ENCODE results near the gene SLC25A51.

Gene SLC25A51

DNA sequence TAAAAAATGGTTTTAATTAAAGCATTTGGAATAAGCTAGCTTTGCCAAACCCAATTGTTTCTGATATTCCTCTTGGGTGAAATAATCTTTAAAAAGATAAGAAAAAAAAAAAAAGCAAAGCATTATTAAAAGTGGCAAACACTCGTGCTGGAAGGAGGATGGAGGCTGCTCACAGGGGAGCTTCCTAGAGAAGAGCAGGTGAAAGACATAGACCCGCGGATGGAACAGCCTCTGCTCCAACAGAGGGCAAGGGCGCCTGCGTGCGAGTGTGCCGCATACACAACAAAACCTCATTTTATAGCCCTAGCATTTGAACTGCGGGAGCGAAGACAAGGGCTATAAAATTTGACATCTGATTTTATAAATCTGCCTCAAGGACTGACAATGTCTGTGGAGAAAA is 33.4 kb upstream of the SLC25A51 start:
- no peak for DNase-seq (ENCODE audit: low read depth in 2 of 3, low spot score in 2 of 3)

DNA sequence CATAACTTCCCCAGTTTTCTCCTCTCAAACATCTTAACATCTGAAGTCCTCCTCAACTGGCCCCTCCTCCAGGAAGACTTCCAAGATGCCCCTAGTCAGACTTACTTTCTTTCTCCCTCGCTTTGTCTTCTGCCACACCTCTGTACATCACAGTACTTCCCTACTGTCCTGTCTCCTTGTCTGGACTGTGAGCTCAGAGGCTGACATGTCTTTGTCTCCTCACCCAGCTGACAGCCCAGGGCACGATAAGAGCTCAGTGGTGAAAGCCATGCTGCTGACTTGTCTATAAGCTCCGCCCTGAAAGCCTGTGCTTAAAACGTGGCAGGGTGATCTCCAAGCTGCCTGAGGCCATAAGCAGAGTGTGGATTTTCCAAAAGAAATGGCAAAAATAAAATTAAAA is 33.0 kb upstream of the SLC25A51 start:
- DNase-seq (ENCODE audit: low read depth in 2 of 3, low spot score in 2 of 3) = no peak

DNA sequence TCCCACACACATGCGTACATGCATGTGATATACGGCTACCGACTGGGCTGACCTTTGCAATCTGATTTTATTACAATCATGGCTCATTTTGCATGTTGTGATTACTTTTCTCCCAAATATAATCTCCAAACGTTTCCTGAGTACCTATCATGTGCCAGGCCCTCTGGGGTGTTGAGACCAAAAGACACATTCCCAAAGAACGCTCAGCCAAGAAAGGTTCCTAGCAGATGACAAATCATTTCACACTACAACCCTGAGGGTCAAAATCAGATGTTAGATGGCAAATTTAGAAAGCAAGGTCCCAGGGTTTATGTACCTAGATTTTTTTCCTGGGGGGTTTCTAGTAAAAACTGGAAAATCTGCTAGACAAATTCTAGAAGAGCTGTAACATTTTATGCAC is 32.4 kb upstream of the SLC25A51 start:
- DNase-seq (ENCODE audit: low read depth in 2 of 3, low spot score in 2 of 3) = no peak

DNA sequence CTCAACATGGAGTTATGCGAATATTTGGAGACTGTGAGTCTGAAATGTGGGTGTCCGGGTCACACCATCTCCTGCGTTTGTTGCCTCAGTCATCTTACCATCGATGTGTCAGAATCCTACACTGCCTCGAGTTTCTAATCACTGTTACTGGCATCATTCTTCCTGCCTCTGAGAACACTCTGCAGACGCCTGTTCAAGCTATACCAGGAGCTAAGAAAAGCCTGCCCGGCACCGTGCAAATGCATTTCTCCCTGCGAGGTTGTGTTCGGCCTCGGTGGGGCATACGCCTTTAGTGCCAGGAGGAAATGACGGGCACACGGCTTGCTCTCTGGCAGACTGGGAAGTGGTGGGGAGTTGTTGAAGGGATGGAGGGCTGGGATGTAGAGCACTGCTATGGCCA is 31.2 kb upstream of the SLC25A51 start:
- DNase-seq (ENCODE audit: low read depth in 2 of 3, low spot score in 2 of 3) = no peak

DNA sequence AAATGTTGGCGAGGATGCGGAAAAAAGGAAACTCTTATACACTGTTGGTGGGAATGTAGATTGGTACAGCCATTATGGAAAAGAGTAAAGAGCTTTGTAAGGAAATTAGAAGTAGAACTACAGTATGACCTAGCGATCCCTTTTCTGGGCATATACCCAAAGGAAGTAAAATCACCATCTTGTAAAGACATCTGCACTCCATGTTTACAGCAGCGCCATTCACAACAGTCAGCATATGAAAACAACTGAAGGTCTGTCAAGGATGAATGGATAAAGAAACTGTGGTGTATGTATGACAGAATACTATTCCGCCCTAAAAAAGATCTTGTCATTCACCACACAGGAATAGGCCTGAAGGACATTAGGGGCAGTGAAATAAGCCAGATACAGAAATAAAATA is 27.7 kb upstream of the SLC25A51 start:
- DNase-seq (ENCODE audit: low read depth in 2 of 3, low spot score in 2 of 3) = no peak

DNA sequence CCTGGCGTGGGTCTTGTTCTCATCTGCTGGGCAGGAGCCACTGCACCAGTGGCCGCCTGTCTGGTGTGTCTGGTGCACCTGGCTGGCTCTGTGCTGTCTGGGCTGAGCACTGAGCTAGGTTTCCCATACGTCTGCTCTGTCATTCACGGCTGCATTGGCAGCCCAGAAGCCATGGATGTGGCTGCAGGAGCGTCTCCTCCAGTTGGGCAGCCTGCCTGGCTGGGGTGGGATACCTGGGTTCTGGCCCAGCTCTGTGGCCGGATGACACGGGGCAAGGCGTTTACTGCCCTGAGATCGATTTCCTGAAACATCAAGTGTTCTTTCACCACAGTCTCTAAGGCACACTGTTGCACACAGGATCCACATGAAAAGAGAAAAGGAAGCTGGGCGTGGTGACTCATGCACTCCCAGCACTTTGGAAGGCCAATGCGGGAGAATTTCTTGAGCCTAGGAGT is 25.5 kb upstream of the SLC25A51 start:
- DNase-seq (ENCODE audit: low read depth in 2 of 3, low spot score in 2 of 3) = no peak

DNA sequence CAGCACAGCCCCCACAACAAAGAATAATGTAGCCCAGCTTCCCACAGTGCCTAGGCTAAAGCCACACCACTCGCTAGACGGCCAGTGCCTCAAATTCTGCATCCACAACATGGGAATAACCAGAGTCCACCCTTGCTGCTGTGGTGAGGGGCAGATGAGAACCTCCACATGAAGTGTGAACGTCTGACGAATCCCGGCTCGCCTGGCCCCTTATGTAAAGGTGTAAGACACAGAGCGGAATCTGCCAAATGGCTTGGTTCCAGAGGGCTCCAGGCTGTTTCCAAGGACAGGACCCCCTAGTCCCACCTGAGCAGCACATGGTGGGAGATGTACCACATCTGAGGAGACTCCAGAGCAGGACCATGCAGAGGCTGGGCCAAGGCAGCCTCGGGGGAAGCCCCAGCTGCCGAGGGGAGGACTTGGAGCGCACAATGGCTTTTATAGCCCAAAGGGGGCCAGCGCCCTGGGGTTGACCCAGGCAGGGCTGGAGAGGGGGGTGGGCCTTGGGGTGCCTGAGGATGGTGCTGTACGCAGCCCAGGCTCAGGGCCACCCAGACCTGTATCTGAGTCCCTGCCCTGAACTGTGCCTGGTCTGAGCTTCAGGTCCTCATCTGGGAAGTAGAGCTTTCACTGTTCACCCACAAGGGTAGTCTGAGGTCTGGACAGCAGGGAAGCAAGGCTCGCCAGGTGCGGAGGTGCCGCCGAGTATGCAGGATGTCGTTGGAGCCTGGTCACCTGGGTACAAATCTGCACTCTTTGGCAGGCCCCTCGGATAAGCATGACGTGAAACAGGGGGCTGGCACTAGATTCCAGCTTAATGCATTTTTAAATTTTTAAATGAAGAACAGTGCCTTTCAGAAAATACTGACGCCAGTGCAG is 24.9 kb upstream of the SLC25A51 start:
- no peak for DNase-seq (ENCODE audit: low read depth in 2 of 3, low spot score in 2 of 3)

DNA sequence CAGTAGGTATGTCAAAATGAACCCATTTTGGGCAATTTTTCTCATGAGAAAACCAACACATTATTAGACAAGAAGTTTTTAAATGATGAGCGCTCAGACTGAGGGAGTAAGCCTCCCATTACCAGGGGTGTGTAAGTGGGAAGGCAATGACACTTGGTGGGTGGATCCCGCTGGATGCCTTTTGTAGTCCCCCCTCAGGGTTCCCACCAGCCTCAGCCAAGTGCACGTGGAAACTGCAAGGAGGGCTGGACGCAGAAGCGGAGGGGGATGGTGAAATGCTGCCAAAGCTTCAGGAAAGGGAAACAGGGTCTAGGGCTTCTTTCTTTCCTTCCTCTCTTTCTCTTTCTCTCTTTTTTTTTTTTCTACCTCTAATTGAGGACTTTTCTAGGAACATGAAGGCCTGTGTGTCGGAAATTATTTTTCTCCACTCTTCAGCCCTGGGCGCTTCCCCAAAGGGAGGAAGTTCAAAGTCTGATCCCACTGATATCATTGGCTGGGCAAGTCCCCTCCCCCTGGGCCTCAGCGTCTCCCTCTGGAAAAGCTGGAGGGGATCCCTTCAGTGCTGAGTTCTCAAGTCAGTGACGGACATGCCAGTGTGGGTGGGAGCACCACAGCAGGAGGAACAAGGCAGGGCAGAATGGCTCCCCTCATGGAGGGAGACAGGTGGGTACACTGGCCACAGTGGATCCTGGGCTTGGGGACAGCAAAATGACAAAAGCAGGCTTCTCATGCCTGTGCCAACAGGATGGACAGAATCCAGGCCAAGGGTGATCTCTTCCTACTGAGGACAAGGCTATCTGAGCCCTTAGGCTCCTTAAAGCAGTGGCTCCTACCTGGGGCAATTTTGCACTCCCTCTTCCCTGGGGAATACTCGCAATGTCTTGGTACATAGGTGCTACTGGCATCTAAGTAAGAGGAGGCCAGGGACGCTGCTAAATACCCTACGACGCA is 23.9 kb upstream of the SLC25A51 start:
- DNase-seq (ENCODE audit: low read depth in 2 of 3, low spot score in 2 of 3) = no peak

DNA sequence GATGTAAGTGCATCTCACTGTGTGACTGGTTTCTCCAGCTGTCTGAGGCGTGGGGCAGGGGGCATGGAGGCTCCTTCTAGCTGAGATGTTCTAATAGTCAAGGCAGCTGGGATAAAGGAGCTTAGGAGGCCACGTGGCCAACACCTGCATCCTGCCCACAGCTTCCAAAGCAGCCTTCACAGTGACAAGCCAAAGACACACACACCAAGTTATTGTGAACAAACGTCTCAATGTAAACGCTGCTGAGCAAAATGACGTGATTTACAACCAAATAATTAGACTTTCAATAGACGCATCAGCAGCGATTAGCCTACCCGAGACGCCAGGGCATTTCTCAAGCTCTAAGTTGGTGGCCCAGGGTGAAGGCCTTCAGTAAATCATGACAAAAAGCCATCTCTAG is 23.2 kb upstream of the SLC25A51 start:
- DNase-seq (ENCODE audit: low read depth in 2 of 3, low spot score in 2 of 3) = no peak

DNA sequence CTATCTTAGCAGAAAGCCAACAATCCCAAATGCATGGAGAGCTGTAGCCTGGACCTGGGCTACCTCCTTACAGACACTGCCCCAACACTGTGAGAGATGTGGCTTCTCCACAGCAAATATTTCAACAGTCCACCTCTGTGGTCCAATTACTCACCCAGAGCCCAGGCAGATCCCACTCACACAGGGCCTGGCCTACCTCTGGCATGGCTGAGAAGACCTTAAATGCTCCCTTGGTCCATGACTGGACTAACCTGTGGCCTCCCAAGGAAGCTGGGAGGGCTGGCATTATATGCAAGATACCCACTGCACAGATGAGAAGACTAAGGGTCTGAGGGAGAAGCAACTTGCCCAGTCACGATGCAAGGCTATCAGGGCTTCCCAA is 22.8 kb upstream of the SLC25A51 start:
- DNase-seq (ENCODE audit: low read depth in 2 of 3, low spot score in 2 of 3) = no peak

DNA sequence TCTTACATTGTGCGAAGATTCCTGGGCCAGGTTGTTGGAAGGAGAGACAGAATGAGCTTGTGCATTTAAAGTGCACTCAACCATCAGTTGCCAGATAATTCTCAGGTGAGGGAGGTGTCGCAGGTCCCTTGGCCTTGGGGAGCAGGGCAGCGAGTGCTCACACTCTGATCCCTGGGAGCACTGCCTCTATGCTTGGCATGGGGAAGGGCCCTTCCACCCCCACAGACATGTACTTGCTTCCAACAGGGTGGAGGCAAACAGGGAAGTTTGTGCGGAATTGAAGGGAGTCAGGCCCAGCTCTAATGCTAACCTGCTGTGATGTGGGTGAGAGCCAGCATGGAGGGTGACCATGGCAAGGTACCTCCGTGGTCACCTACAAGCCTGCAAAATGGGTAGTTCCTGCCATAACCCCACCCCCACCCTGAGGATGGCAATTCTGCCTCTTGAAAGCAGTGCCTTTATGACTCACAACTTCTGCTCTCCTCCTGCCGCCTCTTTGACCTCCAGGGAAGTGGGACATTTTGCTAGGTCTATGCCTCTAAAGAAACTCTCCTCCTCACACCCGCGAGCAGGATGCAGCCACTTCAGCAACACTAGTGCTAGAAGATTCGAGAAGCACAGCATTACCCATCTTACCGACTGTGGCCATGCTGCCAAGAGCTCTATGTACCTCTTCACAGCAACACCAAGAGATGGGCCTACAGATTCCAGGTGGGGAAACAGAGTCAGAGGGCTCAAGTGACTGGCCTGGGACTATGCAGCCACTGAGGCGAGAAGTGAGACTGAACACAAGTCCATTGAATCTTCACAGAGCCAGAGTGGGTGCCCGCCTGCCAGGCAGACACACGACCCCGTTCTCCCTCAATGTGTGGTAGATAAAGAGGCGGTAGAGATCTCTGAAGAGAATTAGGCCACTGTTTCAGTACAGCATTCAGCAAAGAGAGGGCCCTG is 22.1 kb upstream of the SLC25A51 start:
- DNase-seq (ENCODE audit: low read depth in 2 of 3, low spot score in 2 of 3) = no peak

DNA sequence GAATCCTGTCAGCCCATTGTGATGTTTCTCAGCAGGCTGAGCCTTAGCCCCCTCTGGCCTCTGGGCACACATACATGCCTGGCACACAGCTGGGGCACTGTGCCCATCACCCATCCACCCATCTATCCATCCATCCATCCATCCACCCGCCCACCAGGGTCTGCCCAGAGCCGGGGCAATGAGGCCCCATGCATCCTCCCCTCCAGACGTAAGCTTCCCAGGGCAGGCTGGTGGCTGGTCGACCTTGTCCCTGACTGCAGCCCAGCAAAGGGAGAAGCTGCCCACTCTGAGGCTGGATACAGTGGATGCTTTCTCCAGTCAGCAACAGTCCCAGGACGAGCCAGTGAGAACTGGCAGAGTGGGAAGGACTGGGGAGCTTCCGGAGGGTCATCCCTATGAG is 21.1 kb upstream of the SLC25A51 start:
- DNase-seq (ENCODE audit: low read depth in 2 of 3, low spot score in 2 of 3) = no peak

DNA sequence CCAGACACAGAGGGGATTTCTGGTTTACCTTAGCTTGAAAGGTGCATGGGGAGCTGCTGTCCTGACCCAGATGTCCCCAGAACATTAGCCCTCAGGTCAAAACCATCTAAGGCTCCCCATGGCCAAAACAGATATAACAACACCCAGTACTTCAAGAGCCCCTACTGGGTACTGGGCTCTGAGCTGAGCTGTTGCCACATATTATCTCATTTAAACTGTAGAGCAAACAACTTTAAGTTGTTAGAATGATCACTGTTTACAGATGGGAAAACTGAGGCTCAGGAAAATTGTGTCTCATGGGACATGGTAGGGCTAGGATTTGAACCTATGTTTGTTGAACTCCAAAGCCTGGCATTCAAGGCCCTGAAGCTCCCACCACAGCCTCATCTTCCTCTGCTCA is 20.6 kb upstream of the SLC25A51 start:
- DNase-seq (ENCODE audit: low read depth in 2 of 3, low spot score in 2 of 3) = no peak

DNA sequence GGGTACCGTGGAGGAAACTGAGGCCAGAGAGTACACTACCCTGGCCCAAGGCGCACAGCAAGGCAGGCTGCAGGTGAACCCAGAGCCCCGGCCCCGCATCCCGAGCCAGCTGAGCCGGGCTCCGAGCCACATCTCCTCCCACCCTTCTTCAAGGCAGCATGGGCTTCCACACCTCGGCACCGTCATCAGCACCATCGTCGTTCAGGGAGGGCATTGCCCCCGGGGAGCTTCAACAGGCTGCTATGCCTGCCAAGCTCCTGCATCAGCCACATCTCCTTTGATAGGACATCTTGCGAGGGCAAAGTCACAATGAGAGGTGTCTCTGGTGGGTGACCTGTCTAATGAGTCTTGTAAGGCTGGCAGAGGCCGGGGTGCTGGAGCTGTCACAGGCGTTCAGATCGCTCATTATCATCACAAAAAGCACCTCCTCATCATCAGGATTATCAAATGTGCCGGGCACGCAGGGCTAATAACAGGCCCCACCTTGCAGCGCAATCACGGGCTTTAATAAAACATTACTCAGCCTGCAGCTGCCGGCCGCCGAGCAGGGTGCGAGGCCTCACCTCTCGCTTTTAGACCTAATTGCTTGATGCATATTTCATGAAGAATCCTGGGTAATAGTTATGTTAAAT is 20.0 kb upstream of the SLC25A51 start:
- DNase-seq (ENCODE audit: low read depth in 2 of 3, low spot score in 2 of 3) = no peak

DNA sequence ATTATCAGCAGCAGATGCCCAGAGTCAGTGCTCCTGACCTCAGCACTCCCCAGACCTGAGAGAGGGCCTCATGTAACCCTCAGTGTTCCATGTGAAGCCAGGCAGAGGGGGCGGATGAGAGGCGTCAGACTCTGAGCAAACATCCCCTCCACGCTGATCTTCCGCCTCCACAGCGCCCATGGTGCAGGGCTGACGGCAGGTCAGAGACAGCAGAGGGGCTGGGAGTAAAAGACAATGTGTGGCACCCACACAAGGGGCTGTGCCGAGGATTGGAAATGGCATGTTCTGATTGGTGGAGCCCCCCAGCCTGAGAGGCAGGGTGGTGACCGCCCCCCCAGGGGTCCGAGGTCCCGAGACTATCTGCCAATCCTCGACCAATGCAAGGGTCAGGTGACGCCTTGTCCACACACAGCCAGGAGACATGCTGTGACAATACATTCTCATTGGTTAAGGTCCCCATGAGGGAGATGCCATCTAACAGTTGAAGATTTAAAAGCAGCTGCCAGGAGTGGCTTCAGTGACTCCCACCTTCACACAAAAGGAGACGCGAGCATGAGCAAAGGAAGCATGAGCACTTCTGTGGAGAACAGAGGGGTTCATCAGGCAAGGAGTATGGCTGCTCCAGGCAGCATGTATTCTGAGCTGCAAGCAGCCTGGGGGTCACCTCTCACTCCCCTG is 19.3 kb upstream of the SLC25A51 start:
- DNase-seq (ENCODE audit: low read depth in 2 of 3, low spot score in 2 of 3) = no peak

DNA sequence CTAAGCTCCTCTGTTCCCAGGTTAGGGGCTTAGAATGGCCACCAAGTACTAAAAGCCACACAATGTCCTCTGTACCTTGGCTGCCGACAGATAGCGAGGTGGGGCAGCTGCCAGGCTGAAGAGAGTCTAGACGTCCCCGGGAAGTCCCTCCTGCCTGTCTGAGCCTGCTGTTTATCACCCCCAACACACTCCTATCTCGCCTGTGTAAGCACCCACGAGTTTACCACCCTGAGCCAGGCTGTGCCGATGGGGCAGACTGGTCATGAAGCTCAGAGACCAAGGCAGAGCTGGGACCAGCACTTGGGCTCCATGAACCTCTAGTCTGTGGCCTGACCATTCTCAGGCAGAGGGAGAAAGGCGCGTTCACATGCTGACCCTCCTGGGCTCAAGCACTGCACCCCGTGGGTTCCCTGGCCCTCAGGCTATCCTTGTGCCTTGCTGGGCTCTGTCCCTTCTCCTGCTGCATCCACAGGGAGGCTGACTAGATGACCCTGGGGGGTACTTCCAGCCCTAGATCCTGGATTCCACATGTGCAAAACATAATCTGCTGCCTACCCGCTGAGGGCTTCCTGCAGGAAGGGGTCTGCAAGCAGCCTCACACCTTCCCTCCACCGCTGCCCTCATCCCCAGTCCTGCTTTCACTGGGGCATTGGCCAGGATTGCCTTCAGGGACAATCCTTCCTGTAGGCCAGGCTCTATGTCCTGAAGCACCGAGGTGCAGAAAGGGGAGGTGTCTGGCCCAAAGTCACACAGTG is 18.6 kb upstream of the SLC25A51 start:
- no peak for DNase-seq (ENCODE audit: low read depth in 2 of 3, low spot score in 2 of 3)

DNA sequence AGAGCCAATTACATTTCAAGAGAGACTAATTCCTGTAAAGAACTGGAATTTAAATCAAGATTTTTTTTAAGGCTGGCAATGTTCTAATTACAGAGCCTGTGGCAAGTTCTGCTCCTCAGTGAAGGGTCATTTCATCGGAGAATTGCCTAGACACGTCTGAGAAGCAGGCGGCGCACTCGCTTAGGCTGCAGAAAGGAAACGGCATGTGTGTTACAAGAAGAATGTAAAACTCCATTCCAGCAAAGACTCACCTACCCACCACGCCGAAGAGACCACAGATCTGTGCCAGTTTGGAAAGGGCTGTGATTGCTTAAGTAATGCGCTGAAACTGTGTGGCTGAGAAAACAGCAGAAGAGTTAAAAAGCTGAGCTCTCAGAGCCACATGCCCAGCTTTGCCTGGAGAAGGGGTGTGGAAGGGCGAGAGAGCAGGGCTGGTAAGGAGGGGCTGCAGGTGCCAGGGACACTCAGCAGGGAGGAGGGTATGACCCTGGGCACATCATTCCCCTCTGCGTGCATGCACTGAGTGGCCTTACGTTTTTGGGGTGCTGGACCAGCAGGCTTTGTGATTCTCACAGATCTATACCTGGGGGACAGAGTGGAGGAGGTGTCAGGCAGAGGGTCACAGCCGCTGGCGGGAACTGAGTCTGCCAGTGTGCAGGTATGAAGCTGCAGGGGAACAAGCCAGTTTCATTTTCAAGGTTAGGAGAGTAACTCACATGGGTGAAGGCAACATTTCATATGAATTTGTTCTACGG is 17.8 kb upstream of the SLC25A51 start:
- no peak for DNase-seq (ENCODE audit: low read depth in 2 of 3, low spot score in 2 of 3)

DNA sequence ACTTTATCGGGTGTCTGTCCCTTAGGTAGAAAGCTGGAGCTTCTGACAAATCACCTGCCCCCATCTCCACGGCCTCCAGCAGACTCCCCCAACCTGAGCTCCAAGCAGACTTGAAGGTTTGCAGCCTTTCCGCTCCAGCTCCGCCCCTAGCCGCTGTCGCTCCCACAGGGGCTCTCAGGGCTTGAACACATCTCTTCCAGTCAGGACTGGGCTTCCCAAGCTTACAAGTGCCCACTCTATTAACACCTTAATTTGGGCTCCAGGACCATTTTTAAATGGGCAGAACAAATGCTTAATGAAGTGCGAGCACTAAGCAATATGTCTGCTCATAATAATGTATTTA is 17.2 kb upstream of the SLC25A51 start:
- no peak for DNase-seq (ENCODE audit: low read depth in 2 of 3, low spot score in 2 of 3)
